Measurements from ENCODE around the gene CDK14. TPM values are rescaled to one million over a fixed set of nuclear protein-coding genes. Genes with fewer than 3 reads are reported as not detected.

CDK14 gene
- total and polyA plus RNA-seq, 10 of the 15 experiments (the other 5 are each of a cell fraction or from before 2014, with no cell fraction given) = 6.5 to 61.3 (median 24.2) TPM

DNA sequence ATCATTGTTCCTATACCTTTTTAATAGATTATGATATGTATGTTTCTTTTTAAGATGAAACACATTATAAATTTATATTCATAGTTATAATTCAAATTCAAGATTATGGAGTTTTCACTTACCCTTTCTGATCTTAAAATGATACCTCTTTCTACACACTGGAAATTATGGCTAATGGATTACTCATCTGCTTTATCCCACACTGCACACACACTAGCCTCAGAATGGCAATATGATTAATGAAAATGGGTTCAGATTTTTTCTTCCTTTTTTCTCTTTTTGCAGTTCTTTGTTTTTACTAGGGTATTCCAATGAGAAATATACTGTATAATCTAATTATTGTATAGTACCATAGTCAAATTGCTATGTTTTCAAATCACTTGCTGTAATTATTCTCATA is 585.8 kb downstream of the CDK14 start:
- H3K27ac ChIP-seq (ENCODE audit: control insufficient read depth, insufficient read depth) = no peak overlapping the region
- no TSS peak for BruUV-seq (replicated peaks)
- TF ChIP-seq, protein P1, sequence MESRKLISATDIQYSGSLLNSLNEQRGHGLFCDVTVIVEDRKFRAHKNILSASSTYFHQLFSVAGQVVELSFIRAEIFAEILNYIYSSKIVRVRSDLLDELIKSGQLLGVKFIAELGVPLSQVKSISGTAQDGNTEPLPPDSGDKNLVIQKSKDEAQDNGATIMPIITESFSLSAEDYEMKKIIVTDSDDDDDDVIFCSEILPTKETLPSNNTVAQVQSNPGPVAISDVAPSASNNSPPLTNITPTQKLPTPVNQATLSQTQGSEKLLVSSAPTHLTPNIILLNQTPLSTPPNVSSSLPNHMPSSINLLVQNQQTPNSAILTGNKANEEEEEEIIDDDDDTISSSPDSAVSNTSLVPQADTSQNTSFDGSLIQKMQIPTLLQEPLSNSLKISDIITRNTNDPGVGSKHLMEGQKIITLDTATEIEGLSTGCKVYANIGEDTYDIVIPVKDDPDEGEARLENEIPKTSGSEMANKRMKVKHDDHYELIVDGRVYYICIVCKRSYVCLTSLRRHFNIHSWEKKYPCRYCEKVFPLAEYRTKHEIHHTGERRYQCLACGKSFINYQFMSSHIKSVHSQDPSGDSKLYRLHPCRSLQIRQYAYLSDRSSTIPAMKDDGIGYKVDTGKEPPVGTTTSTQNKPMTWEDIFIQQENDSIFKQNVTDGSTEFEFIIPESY (IDR thresholded peaks at IDR 0.05) = no peak
- no peak for TF ChIP-seq TCF3 (IDR thresholded peaks at IDR 0.05; ENCODE audit: borderline replicate concordance, insufficient read depth, low read depth, low read length)
- no peak for TF ChIP-seq ZNF384 (IDR thresholded peaks at IDR 0.05; ENCODE audit: borderline replicate concordance, low read depth, low read length)
- no peak for TF ChIP-seq KAT2A (conservative IDR thresholded peaks at IDR 0.05; ENCODE audit: control insufficient read depth, low read depth, low read length)
- no peak for TF ChIP-seq YBX1 (IDR thresholded peaks at IDR 0.05)
- no peak for TF ChIP-seq PAX8 (IDR thresholded peaks at IDR 0.05)
- H2AFZ ChIP-seq (ENCODE audit: control insufficient read depth, low read depth, low read length) = no peak overlapping the region
- no peaks in the 10 kb centered on the region for H3K9me3 ChIP-seq (replicated peaks; ENCODE audit: control insufficient read depth, insufficient read depth, low read length)
- in situ Hi-C loops (cut with MboI) (no loop called here), intact Hi-C loops (cut with micrococcal nuclease; ENCODE audit: unreplicated experiment) (no loop called here)
- H3K9ac ChIP-seq (ENCODE audit: control insufficient read depth, insufficient read depth, low read length) = no peak overlapping the region
- FAIRE-seq (no peak), DNase-seq (ENCODE audit: low read depth, low spot score) (no peak), ATAC-seq (no peak)
- H3K4me1 ChIP-seq (ENCODE audit: control insufficient read depth, insufficient read depth, low read length) = no peaks in the 10 kb centered on the region
- no peaks in the 10 kb centered on the region for H3K79me2 ChIP-seq (ENCODE audit: control insufficient read depth, insufficient read depth, low read length)
- ChIA-PET POLR2A (no interaction called here), CTCF (interaction anchor here (0.7 kb wide), 1 partner anchor 92 kb away, joined by 3 read pairs; no protein-coding TSS in a partner anchor), SMC1A (ENCODE audit: uncharacterized antibody, unreplicated experiment) (no interaction called here), RAD21 (ENCODE audit: unreplicated experiment) (no interaction called here)
- no peaks in the 10 kb centered on the region for H3K27me3 ChIP-seq (replicated peaks in 1 of 2; ENCODE audit: control insufficient read depth in 2 of 2, insufficient read depth in 2 of 2, low read length in 1 of 2)
- H3K36me3 ChIP-seq (ENCODE audit: control insufficient read depth in 2 of 2, insufficient read depth in 2 of 2, low read length in 1 of 2) = no peaks in the 10 kb centered on the region
- H3K4me3 ChIP-seq = no peak overlapping the region
- no peaks in the 10 kb centered on the region for H4K20me1 ChIP-seq (ENCODE audit: control insufficient read depth, insufficient read depth)
- no peak overlapping the region for H3K4me2 ChIP-seq (ENCODE audit: control insufficient read depth, insufficient read depth)

All from GM12878 (cell line).